NCI-H187 treated with DMSO at 0.1 percent for 48 hours (cell line): ENCODE data around the gene KRT80.

Experiments
- DNase-seq: peaks from one replicate; lab custom pipeline; 2025; lab: John Stamatoyannopoulos, UW

The KRT80 gene

GRCh38 chr12:52130711-52131110 is 61.1 kb downstream of the KRT80 start:
- peak; percentile 90 for DNase-seq

GRCh38 chr12:52127683-52128450 is 63.9 kb downstream of the KRT80 start:
- no peak for DNase-seq

- no peak for DNase-seq
Measured at GRCh38 chr12:52126605-52127578, 64.9 kb downstream of the KRT80 start.

- DNase-seq: no peak
Measured at GRCh38 chr12:52126050-52126604, 65.7 kb downstream of the KRT80 start.

GRCh38 chr12:52125476-52125900 is 66.3 kb downstream of the KRT80 start:
- no peak for DNase-seq

GRCh38 chr12:52123487-52124186 is 68.2 kb downstream of the KRT80 start:
- DNase-seq: no peak

GRCh38 chr12:52122904-52123303 is 68.9 kb downstream of the KRT80 start:
- DNase-seq: no peak

- DNase-seq: no peak
Measured at GRCh38 chr12:52122540-52122871, 69.3 kb downstream of the KRT80 start.

GRCh38 chr12:52121824-52122539 is 69.8 kb downstream of the KRT80 start:
- no peak for DNase-seq

- DNase-seq: no peak
Measured at GRCh38 chr12:52120951-52121823, 70.6 kb downstream of the KRT80 start.

- no peak for DNase-seq
Measured at GRCh38 chr12:52119398-52120254, 72.2 kb downstream of the KRT80 start.
